Panc1 (cell line): ENCODE data around the gene ACTL10. TPM values are rescaled to one million over a fixed set of nuclear protein-coding genes. Genes with fewer than 3 reads are reported as not detected.

Experiments
- ATAC-seq: fragments of 200-7000 bp; cut with Tn5 transposase; 2 replicates; pipeline ENCODE4 v1.9.1; 2020; ENCODE audit warnings: mild to moderate bottlenecking, moderate library complexity
- BruUV-seq: library from RNA; stranded (reverse); fragments of 400-500 nt; replicated peaks from 2 replicates; lab custom pipeline; 2021; lab: Mats Ljungman, UMichigan
- CTCF ChIA-PET: fragments of 300-600 bp; sonication (Branson Sonifier 250); formaldehyde crosslinking; loops from one replicate; lab custom pipeline; 2022; ENCODE audit warnings: antibody characterized with exemption; lab: Charles Lee
- POLR2A ChIA-PET: fragments of 300-600 bp; sonication (Branson Sonifier 250); formaldehyde crosslinking; loops from one replicate; lab custom pipeline; 2022; ENCODE audit warnings: antibody characterized with exemption; lab: Charles Lee
- DNase-seq: peaks from one replicate; pipeline ENCODE4 v3.0.0-alpha.2; 2010; ENCODE audit warnings: low read depth, low spot score
- H3K27ac ChIP-seq: 2 replicates; pipeline ENCODE4 v1.5.1; 2011; ENCODE audit warnings: mild to moderate bottlenecking, low read length, inconsistent platforms
- H3K27me3 ChIP-seq: fragments of 200-500 bp; sonication (Bioruptor generic); 2 replicates; pipeline ENCODE4 v1.6.0; 2014; ENCODE audit warnings: low read length, inconsistent platforms; ENCODE audit not compliant: control insufficient read depth, insufficient read depth
- H3K36me3 ChIP-seq: fragments of 200-500 bp; sonication (Bioruptor generic); 2 replicates; pipeline ENCODE4 v1.5.1; 2014; ENCODE audit warnings: inconsistent platforms, mild to moderate bottlenecking, low read length, moderate library complexity; ENCODE audit not compliant: control insufficient read depth, insufficient read depth
- H3K4me1 ChIP-seq: 2 replicates; pipeline ENCODE4 v1.5.1; 2011; ENCODE audit warnings: inconsistent platforms, mild to moderate bottlenecking, low read length, moderate library complexity; ENCODE audit not compliant: control insufficient read depth, insufficient read depth
- H3K4me3 ChIP-seq, 2 experiments: 2 replicates each; pipeline ENCODE4 v1.5.1; 2011 to 2012; ENCODE audit warnings: low read depth in 2 of 2, low read length in 2 of 2, mild to moderate bottlenecking in 2 of 2, inconsistent platforms in 1 of 2, moderate library complexity in 1 of 2
- H3K9me3 ChIP-seq: fragments of 200-500 bp; sonication (Bioruptor generic); 2 replicates; pipeline ENCODE4 v1.5.1; 2014; ENCODE audit warnings: low read depth, mild to moderate bottlenecking, inconsistent platforms, low read length, moderate library complexity; ENCODE audit not compliant: control insufficient read depth, insufficient read depth
- POLR2AphosphoS5 ChIP-seq: IDR thresholded peaks from 2 replicates; pipeline ENCODE4 v1.6.1; 2012; ENCODE audit warnings: mild to moderate bottlenecking, low read depth, low read length, moderate library complexity
- SIN3A ChIP-seq: IDR thresholded peaks from 2 replicates; pipeline ENCODE4 v1.6.1; 2012; ENCODE audit warnings: low read depth, mild to moderate bottlenecking, low read length, moderate library complexity, borderline replicate concordance; ENCODE audit not compliant: insufficient read depth
- TCF7L2 ChIP-seq: IDR thresholded peaks from 2 replicates; pipeline ENCODE4 v1.6.1; 2011; ENCODE audit warnings: mild to moderate bottlenecking, low read depth, low read length, inconsistent platforms
- in situ Hi-C: cut with HindIII; loops from 2 replicates; pipeline ENCODE4 v1.10.0; 2016; ENCODE audit warnings: low sequenced_read_pairs, low pct_unique_long_range_greater_than_20kb
- intact Hi-C: fragments of 100-400 bp; cut with micrococcal nuclease; formaldehyde crosslinking; loops from one replicate; pipeline ENCODE4 v1.10.0; 2022; ENCODE audit not compliant: unreplicated experiment
- total RNA-seq: library from RNA; stranded (reverse); gene quantifications from one replicate; pipeline ENCODE4 v1.2.1, GENCODE V29; 2021; ENCODE audit not compliant: unreplicated experiment
- TF ChIP-seq, protein P1 (sequence below): fragments of 450-650 bp; IDR thresholded peaks from 2 replicates; pipeline ENCODE4 v1.5.1; 2017; ENCODE audit warnings: mild to moderate bottlenecking
- TF ChIP-seq, protein P2 (sequence below), 2 experiments: IDR thresholded peaks; 2 replicates each; pipeline ENCODE4 v1.6.1; 2011 to 2012; ENCODE audit warnings: low read depth in 2 of 2, control low read depth in 1 of 2, low read length in 1 of 2, mild to moderate bottlenecking in 1 of 2, moderate library complexity in 1 of 2; ENCODE audit not compliant: insufficient read depth in 1 of 2

ACTL10 gene
- total RNA-seq, 1 experiment from 2014 or later = not detected

DNA sequence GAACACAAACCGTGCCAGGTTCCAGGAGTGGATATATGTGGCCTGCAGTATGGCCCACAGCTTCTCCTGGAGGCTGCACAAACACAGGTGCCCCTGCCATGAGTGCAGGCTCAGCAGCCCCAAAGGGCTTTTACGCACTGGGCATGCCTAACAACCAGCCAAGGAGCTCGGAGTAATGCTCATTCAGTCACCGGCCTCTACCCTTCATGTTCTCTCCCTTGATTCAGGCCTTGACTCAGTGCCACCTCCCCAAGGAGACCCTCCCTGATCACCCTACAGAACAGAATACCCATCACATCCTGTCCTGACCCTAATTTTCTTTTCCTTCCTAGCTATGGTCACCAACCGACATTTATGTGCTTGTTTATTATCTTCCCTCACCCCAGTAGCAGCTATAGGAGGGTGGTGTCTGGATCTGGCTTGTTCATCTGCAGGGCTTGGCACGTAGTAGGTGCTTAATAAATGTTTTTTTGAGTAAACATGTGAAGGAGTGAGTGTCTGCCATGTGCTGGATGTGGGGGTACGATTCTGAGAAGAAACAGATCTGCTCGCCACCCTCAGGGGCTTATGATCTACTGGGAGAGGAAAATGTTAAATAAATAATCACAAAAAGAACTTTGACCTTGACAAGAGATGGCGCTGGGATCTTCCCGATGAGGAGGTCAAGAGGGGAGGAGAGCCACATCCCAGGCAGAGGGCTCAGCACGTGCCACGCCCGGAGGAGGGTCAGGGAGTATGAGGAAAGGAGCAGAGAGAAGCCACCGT is 44.1 kb downstream of the ACTL10 start:
- CTCF ChIA-PET = no interaction called here
- POLR2A ChIA-PET = no interaction called here

DNA sequence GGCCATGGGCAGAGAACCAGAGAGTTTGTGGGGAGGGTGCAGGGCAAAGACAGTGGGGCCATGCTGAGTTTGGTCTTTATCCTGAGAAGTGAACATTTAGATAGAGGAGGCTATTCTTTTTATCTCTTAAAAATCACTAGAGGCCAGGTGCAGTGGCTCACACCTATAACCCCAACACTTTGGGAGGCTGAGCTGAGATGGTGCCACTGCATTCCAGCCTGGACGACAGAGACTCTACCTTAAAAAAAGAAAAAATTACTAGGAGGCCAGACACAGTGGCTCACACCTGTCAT is 44.6 kb downstream of the ACTL10 start:
- Histone ChIP-seq H3K36me3 (no peaks in the 10 kb centered on the region), H3K9me3 (no peaks in the 10 kb centered on the region), H3K4me3 (no peak overlapping the region), H3K4me1 (no peaks in the 10 kb centered on the region), H3K27me3 (no peaks in the 10 kb centered on the region), H3K27ac (no peak overlapping the region)
- intact Hi-C loops (no loop called here), in situ Hi-C loops (no loop called here)
- DNase-seq = no peak
- POLR2A ChIA-PET = no interaction called here
- no TSS peak for BruUV-seq
- CTCF ChIA-PET = no interaction called here
- ATAC-seq = no peak
- no peak for TF ChIP-seq POLR2AphosphoS5
- TF ChIP-seq, protein P1, sequence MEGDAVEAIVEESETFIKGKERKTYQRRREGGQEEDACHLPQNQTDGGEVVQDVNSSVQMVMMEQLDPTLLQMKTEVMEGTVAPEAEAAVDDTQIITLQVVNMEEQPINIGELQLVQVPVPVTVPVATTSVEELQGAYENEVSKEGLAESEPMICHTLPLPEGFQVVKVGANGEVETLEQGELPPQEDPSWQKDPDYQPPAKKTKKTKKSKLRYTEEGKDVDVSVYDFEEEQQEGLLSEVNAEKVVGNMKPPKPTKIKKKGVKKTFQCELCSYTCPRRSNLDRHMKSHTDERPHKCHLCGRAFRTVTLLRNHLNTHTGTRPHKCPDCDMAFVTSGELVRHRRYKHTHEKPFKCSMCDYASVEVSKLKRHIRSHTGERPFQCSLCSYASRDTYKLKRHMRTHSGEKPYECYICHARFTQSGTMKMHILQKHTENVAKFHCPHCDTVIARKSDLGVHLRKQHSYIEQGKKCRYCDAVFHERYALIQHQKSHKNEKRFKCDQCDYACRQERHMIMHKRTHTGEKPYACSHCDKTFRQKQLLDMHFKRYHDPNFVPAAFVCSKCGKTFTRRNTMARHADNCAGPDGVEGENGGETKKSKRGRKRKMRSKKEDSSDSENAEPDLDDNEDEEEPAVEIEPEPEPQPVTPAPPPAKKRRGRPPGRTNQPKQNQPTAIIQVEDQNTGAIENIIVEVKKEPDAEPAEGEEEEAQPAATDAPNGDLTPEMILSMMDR = no peak

More for the DNA sequence above, 44.1 kb downstream of the ACTL10 start:
- Histone ChIP-seq H3K27ac (no peak overlapping the region), H3K36me3 (no peaks in the 10 kb centered on the region), H3K9me3 (no peaks in the 10 kb centered on the region), H3K27me3 (no peaks in the 10 kb centered on the region), H3K4me1 (no peaks in the 10 kb centered on the region), H3K4me3 (no peak overlapping the region)
- DNase-seq (no peak), ATAC-seq (no peak)
- BruUV-seq = no TSS peak
- TF ChIP-seq POLR2AphosphoS5 (no peak), TCF7L2 (no peak), SIN3A (no peak)
- TF ChIP-seq, protein P2, sequence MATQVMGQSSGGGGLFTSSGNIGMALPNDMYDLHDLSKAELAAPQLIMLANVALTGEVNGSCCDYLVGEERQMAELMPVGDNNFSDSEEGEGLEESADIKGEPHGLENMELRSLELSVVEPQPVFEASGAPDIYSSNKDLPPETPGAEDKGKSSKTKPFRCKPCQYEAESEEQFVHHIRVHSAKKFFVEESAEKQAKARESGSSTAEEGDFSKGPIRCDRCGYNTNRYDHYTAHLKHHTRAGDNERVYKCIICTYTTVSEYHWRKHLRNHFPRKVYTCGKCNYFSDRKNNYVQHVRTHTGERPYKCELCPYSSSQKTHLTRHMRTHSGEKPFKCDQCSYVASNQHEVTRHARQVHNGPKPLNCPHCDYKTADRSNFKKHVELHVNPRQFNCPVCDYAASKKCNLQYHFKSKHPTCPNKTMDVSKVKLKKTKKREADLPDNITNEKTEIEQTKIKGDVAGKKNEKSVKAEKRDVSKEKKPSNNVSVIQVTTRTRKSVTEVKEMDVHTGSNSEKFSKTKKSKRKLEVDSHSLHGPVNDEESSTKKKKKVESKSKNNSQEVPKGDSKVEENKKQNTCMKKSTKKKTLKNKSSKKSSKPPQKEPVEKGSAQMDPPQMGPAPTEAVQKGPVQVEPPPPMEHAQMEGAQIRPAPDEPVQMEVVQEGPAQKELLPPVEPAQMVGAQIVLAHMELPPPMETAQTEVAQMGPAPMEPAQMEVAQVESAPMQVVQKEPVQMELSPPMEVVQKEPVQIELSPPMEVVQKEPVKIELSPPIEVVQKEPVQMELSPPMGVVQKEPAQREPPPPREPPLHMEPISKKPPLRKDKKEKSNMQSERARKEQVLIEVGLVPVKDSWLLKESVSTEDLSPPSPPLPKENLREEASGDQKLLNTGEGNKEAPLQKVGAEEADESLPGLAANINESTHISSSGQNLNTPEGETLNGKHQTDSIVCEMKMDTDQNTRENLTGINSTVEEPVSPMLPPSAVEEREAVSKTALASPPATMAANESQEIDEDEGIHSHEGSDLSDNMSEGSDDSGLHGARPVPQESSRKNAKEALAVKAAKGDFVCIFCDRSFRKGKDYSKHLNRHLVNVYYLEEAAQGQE (IDR thresholded peaks at IDR 0.05; ENCODE audit: insufficient read depth in 1 of 2, low read depth in 2 of 2, low read length in 1 of 2) = no peak
- TF ChIP-seq, protein P1 = no peak
- intact Hi-C loops = no loop called here
- in situ Hi-C loops = no loop called here
